Mesenchymal stem cell (in vitro differentiated cells and primary cell): Measurements from ENCODE around the gene RABEP1.

Experiments
- DNase-seq: peaks from one replicate; pipeline ENCODE4 v3.0.0-alpha.2; 2013
- H2AFZ ChIP-seq: one replicate; pipeline ENCODE4 v1.6.1; 2013; ENCODE audit warnings: low read depth, mild to moderate bottlenecking, control low read depth, inconsistent platforms, low read length, moderate library complexity
- H2AK5ac ChIP-seq: 2 replicates; pipeline ENCODE4 v1.6.1; 2013; ENCODE audit warnings: low read length, moderate library complexity, mild to moderate bottlenecking, inconsistent platforms; ENCODE audit not compliant: severe bottlenecking
- H2BK120ac ChIP-seq: one replicate; pipeline ENCODE4 v1.6.1; 2013; ENCODE audit warnings: low read depth, mild to moderate bottlenecking, inconsistent platforms, low read length, moderate library complexity
- H2BK12ac ChIP-seq, 2 experiments: one replicate each; pipeline ENCODE4 v1.6.1; 2013; ENCODE audit warnings: inconsistent platforms in 2 of 2, low read length in 2 of 2, mild to moderate bottlenecking in 2 of 2, moderate library complexity in 2 of 2, control low read depth in 1 of 2
- H2BK15ac ChIP-seq: one replicate; pipeline ENCODE4 v1.6.1; 2013; ENCODE audit warnings: mild to moderate bottlenecking, low read depth, inconsistent platforms; ENCODE audit not compliant: poor library complexity, severe bottlenecking
- H2BK5ac ChIP-seq: 2 replicates; pipeline ENCODE4 v1.6.1; 2013; ENCODE audit warnings: low read depth, mild to moderate bottlenecking, low read length, control low read depth, inconsistent platforms; ENCODE audit not compliant: poor library complexity, severe bottlenecking
- H3K14ac ChIP-seq, 2 experiments: one replicate each; pipeline ENCODE4 v1.6.1; 2013; ENCODE audit warnings: inconsistent platforms in 2 of 2, low read length in 2 of 2, control low read depth in 1 of 2, mild to moderate bottlenecking in 1 of 2, moderate library complexity in 1 of 2
- H3K18ac ChIP-seq, 2 experiments: one replicate each; pipeline ENCODE4 v1.6.1; 2013; ENCODE audit warnings: inconsistent platforms in 2 of 2, low read length in 2 of 2, control low read depth in 1 of 2, low read depth in 1 of 2, mild to moderate bottlenecking in 1 of 2
- H3K23ac ChIP-seq, 2 experiments: one replicate each; pipeline ENCODE4 v1.6.1; 2013; ENCODE audit warnings: inconsistent platforms in 2 of 2, low read length in 2 of 2, mild to moderate bottlenecking in 2 of 2, moderate library complexity in 2 of 2, control low read depth in 1 of 2
- H3K27ac ChIP-seq: 2 replicates; pipeline ENCODE4 v1.5.1; 2013; ENCODE audit warnings: mild to moderate bottlenecking, moderate library complexity, low read length, control low read depth, inconsistent platforms; ENCODE audit not compliant: poor library complexity, severe bottlenecking
- H3K27me3 ChIP-seq, 2 experiments: 2 replicates each; pipeline versions ENCODE4 v1.6.1 to v1.7.0; 2013; ENCODE audit warnings: low read length in 2 of 2, mild to moderate bottlenecking in 2 of 2, moderate library complexity in 2 of 2, control low read depth in 1 of 2, inconsistent platforms in 1 of 2; ENCODE audit not compliant: control insufficient read depth in 1 of 2, insufficient read depth in 1 of 2
- H3K36me3 ChIP-seq, 2 experiments: 2 replicates each; pipeline versions ENCODE4 v1.6.1 to v1.7.0; 2013; ENCODE audit warnings: low read length in 2 of 2, control low read depth in 1 of 2, inconsistent platforms in 1 of 2, low read depth in 1 of 2, mild to moderate bottlenecking in 1 of 2; ENCODE audit not compliant: insufficient read depth in 2 of 2, control insufficient read depth in 1 of 2
- H3K4ac ChIP-seq, 2 experiments: one replicate each; pipeline ENCODE4 v1.6.1; 2013; ENCODE audit warnings: inconsistent platforms in 2 of 2, low read length in 2 of 2, mild to moderate bottlenecking in 2 of 2, moderate library complexity in 2 of 2, control low read depth in 1 of 2, low read depth in 1 of 2
- H3K4me1 ChIP-seq: 2 replicates; pipeline ENCODE4 v1.6.1; 2013; ENCODE audit warnings: low read depth, low read length, control low read depth; ENCODE audit not compliant: control insufficient read depth, insufficient read depth
- H3K4me2 ChIP-seq: 2 replicates; pipeline ENCODE4 v1.6.1; 2013; ENCODE audit warnings: low read length, mild to moderate bottlenecking, inconsistent platforms; ENCODE audit not compliant: poor library complexity, severe bottlenecking
- H3K4me3 ChIP-seq, 2 experiments: 2 replicates each; pipeline versions ENCODE4 v1.5.1 to v1.7.0; 2013; ENCODE audit warnings: low read length in 2 of 2, mild to moderate bottlenecking in 2 of 2, control low read depth in 1 of 2, low read depth in 1 of 2; ENCODE audit not compliant: insufficient read depth in 1 of 2
- H3K79me1 ChIP-seq: replicated peaks from 2 replicates; pipeline ENCODE4 v1.6.1; 2013; ENCODE audit warnings: mild to moderate bottlenecking, control low read depth, low read length, inconsistent platforms; ENCODE audit not compliant: poor library complexity, severe bottlenecking
- H3K9ac ChIP-seq: 2 replicates; pipeline ENCODE4 v1.7.0; 2013; ENCODE audit warnings: mild to moderate bottlenecking, low read length, moderate library complexity
- H3K9me3 ChIP-seq: 2 replicates; pipeline ENCODE4 v1.7.0; 2013; ENCODE audit warnings: mild to moderate bottlenecking, low read length; ENCODE audit not compliant: control insufficient read depth
- H4K8ac ChIP-seq: one replicate; pipeline ENCODE4 v1.6.1; 2013; ENCODE audit warnings: inconsistent platforms, mild to moderate bottlenecking, low read length, moderate library complexity
- H4K91ac ChIP-seq: one replicate; pipeline ENCODE4 v1.6.1; 2013; ENCODE audit warnings: mild to moderate bottlenecking, low read length, inconsistent platforms
- WGBS: methylation state at CpG from one replicate; pipeline ENCODE4 v1.1.7; 2013; ENCODE audit warnings: mixed read lengths; 5-methylcytosine and 5-hydroxymethylcytosine counted together

The RABEP1 gene

GRCh38 chr17:5272322-5272721 lies 9.8 kb upstream of the RABEP1 start:
- WGBS, result 86% methylated on average over 6 of the region's 6 CpGs
- Histone ChIP-seq H3K18ac (no peak overlapping the region), H2BK12ac (no peak overlapping the region), H3K4me1 (no peaks in the 10 kb centered on the region), H4K8ac (no peak overlapping the region), H3K27ac (no peak overlapping the region), H2BK15ac (no peak overlapping the region), H3K9ac (no peak overlapping the region), H2BK120ac (no peak overlapping the region), H3K79me1 (no peaks in the 10 kb centered on the region), H3K27me3 (no peaks in the 10 kb centered on the region), H2AFZ (no peak overlapping the region), H3K4me3 (no peak overlapping the region), H2BK5ac (no peak overlapping the region), H2AK5ac (no peak overlapping the region), H3K36me3 (no peaks in the 10 kb centered on the region), H3K4ac (no peak overlapping the region), H3K9me3 (peaks cover 4% of the 10 kb centered on the region), H3K14ac (no peak overlapping the region), H3K4me2 (no peak overlapping the region), H3K23ac (no peak overlapping the region), H4K91ac (no peak overlapping the region)
- DNase-seq, result no peak

GRCh38 chr17:5282642-5283217 lies 646 bp downstream of the RABEP1 start:
- Histone ChIP-seq H3K14ac (peak overlapping the region; percentile 86 to 91), H2BK120ac (peak overlapping the region; percentile 92), H3K79me1 (peaks cover 3% of the 10 kb centered on the region), H2BK5ac (no peak overlapping the region), H3K4me3 (peak overlapping the region; percentile 85 to 96), H3K4me1 (peaks cover 1% of the 10 kb centered on the region), H2AFZ (peak overlapping the region; percentile 14), H3K23ac (peak overlapping the region in 1 of 2 experiments; percentile 97), H3K9ac (peak overlapping the region; percentile 89), H4K91ac (no peak overlapping the region), H3K9me3 (no peaks in the 10 kb centered on the region), H2BK12ac (no peak overlapping the region), H3K4ac (peak overlapping the region; percentile 87 to 88), H3K27ac (no peak overlapping the region), H4K8ac (no peak overlapping the region), H3K4me2 (peak overlapping the region; percentile 78), H2BK15ac (no peak overlapping the region), H3K27me3 (no peaks in the 10 kb centered on the region), H3K36me3 (no peaks in the 10 kb centered on the region), H3K18ac (peak overlapping the region; percentile 94 to 97), H2AK5ac (no peak overlapping the region)
- WGBS, result 3% methylated on average over 22 of the region's 34 CpGs
- peak; percentile 45 for DNase-seq

- Histone ChIP-seq H3K14ac (no peak overlapping the region), H4K8ac (no peak overlapping the region), H2BK120ac (no peak overlapping the region), H2BK5ac (no peak overlapping the region), H2AFZ (no peak overlapping the region), H3K27ac (peak overlapping the region; percentile 10), H2BK15ac (no peak overlapping the region), H3K4me3 (peak overlapping the region in 1 of 2 experiments; percentile 85), H4K91ac (no peak overlapping the region), H3K4ac (no peak overlapping the region), H3K4me2 (peak overlapping the region; percentile 22), H2BK12ac (no peak overlapping the region), H3K9ac (peak overlapping the region; percentile 89), H3K36me3 (no peaks in the 10 kb centered on the region), H3K4me1 (peaks cover 1% of the 10 kb centered on the region), H3K18ac (no peak overlapping the region), H3K27me3 (no peaks in the 10 kb centered on the region), H3K23ac (no peak overlapping the region), H3K9me3 (no peaks in the 10 kb centered on the region), H2AK5ac (no peak overlapping the region), H3K79me1 (peaks cover 3% of the 10 kb centered on the region)
- 64% methylated on average over 5 of the region's 5 CpGs for WGBS
- DNase-seq, result peak; percentile 28
Measured at GRCh38 chr17:5283571-5284315, 1.7 kb downstream of the RABEP1 start.

GRCh38 chr17:5284681-5285080 lies 2.6 kb downstream of the RABEP1 start:
- Histone ChIP-seq H3K18ac (no peak overlapping the region), H3K23ac (no peak overlapping the region), H4K8ac (no peak overlapping the region), H3K27ac (no peak overlapping the region), H3K4me1 (peaks cover 1% of the 10 kb centered on the region), H3K14ac (no peak overlapping the region), H4K91ac (no peak overlapping the region), H3K79me1 (peaks cover 3% of the 10 kb centered on the region), H3K4me3 (no peak overlapping the region), H2BK12ac (no peak overlapping the region), H3K9ac (peak overlapping the region; percentile 89), H3K4me2 (no peak overlapping the region), H2AFZ (no peak overlapping the region), H2AK5ac (no peak overlapping the region), H2BK15ac (no peak overlapping the region), H3K36me3 (no peaks in the 10 kb centered on the region), H2BK5ac (no peak overlapping the region), H3K4ac (no peak overlapping the region), H3K9me3 (no peaks in the 10 kb centered on the region), H2BK120ac (no peak overlapping the region), H3K27me3 (no peaks in the 10 kb centered on the region)
- 86% methylated on average over 5 of the region's 7 CpGs for WGBS
- no peak for DNase-seq
